Measurements from ENCODE around the gene ZBTB40. TPM values are rescaled to one million over a fixed set of nuclear protein-coding genes. Genes with fewer than 3 reads are reported as not detected.
A peak's percentile ranks its signal among the peaks of the same experiment; 100 is the strongest.

The ZBTB40 gene
- total RNA-seq, 1 experiment from 2014 or later, result 16.3 TPM

GRCh38 chr1:22579541-22580155 is 128.0 kb downstream of the ZBTB40 start:
- H2BK5ac ChIP-seq (ENCODE audit: insufficient read length, low read length), result no peak overlapping the region
- Mint-ChIP-seq H3K27ac (peak overlapping the region in 1 of 3 experiments; percentile 8; a peak in 1 of 7 replicates), H3K4me3 (no peak overlapping the region), H3K4me1 (peaks cover 4 to 30% of the 10 kb centered on the region in 2 experiments), H3K9me3 (peaks cover 18 to 20% of the 10 kb centered on the region in 2 experiments), H3K36me3 (ENCODE audit: insufficient read depth in 1 of 3, low read depth in 3 of 3) (peaks cover 4 to 6% (median 4%) of the 10 kb centered on the region in 3 experiments; a peak in 5 of 7 replicates), H3K27me3 (ENCODE audit: low read depth) (no peaks in the 10 kb centered on the region; the same call in 1 of the 2 replicates)
- TF ChIP-seq, protein P1, sequence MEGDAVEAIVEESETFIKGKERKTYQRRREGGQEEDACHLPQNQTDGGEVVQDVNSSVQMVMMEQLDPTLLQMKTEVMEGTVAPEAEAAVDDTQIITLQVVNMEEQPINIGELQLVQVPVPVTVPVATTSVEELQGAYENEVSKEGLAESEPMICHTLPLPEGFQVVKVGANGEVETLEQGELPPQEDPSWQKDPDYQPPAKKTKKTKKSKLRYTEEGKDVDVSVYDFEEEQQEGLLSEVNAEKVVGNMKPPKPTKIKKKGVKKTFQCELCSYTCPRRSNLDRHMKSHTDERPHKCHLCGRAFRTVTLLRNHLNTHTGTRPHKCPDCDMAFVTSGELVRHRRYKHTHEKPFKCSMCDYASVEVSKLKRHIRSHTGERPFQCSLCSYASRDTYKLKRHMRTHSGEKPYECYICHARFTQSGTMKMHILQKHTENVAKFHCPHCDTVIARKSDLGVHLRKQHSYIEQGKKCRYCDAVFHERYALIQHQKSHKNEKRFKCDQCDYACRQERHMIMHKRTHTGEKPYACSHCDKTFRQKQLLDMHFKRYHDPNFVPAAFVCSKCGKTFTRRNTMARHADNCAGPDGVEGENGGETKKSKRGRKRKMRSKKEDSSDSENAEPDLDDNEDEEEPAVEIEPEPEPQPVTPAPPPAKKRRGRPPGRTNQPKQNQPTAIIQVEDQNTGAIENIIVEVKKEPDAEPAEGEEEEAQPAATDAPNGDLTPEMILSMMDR (conservative IDR thresholded peaks at IDR 0.05), result no peak
- no peaks in the 10 kb centered on the region for H3K79me1 ChIP-seq (ENCODE audit: insufficient read depth, low read depth, low read length, poor library complexity, severe bottlenecking)
- H3K9ac ChIP-seq (ENCODE audit: extremely low read depth, insufficient read length, low read length), result no peak overlapping the region
- H3K56ac ChIP-seq (ENCODE audit: insufficient read length, low read depth, low read length), result no peak overlapping the region
- no peak overlapping the region for H2BK15ac ChIP-seq (ENCODE audit: low read depth, low read length)
- no peak overlapping the region for H4K91ac ChIP-seq (ENCODE audit: insufficient read length, low read depth, low read length)
- no peak overlapping the region for H3T11ph ChIP-seq (ENCODE audit: low read length)
- H2BK20ac ChIP-seq (ENCODE audit: low read depth, low read length, poor library complexity, severe bottlenecking), result no peak overlapping the region
- H3K79me2 ChIP-seq (ENCODE audit: insufficient read depth, low read length), result no peaks in the 10 kb centered on the region
- H4K20me1 ChIP-seq (ENCODE audit: control insufficient read depth, insufficient read depth, insufficient read length), result no peaks in the 10 kb centered on the region
- H3K27ac ChIP-seq (ENCODE audit: insufficient read length, low read depth, low read length), result no peak overlapping the region
- H4K8ac ChIP-seq (replicated peaks; ENCODE audit: insufficient read length, low read depth, low read length), result no peak overlapping the region
- H2BK120ac ChIP-seq (ENCODE audit: low read depth, low read length, poor library complexity, severe bottlenecking), result no peak overlapping the region
- H2AFZ ChIP-seq (ENCODE audit: low read length), result no peak overlapping the region
- no peak overlapping the region for H4K5ac ChIP-seq (ENCODE audit: insufficient read length, low read depth, low read length)
- H3K4ac ChIP-seq (ENCODE audit: low read depth, low read length), result no peak overlapping the region
- H2AK5ac ChIP-seq (ENCODE audit: insufficient read length, low read length), result no peak overlapping the region
- H3K14ac ChIP-seq (ENCODE audit: insufficient read depth, low read length), result no peak overlapping the region
- H3K23me2 ChIP-seq (ENCODE audit: insufficient read length, low read depth, low read length, poor library complexity, severe bottlenecking), result no peaks in the 10 kb centered on the region
- no peak for DNase-seq
- no peak overlapping the region for H3K23ac ChIP-seq (ENCODE audit: insufficient read length, low read depth, low read length)
- H3K4me1 ChIP-seq (ENCODE audit: insufficient read depth, low read length), result no peaks in the 10 kb centered on the region
- no CpG with 5 or more reads among the region's 7 CpGs for WGBS (ENCODE audit: extremely low coverage, insufficient read length, low lambda C conversion rate)
- no peak overlapping the region for H3K18ac ChIP-seq (ENCODE audit: insufficient read length, low read depth, low read length)
- no peak overlapping the region for H2BK12ac ChIP-seq (ENCODE audit: insufficient read length, low read depth, low read length)
- H3K4me2 ChIP-seq (ENCODE audit: insufficient read depth, insufficient read length, low read length), result no peak overlapping the region
- no peaks in the 10 kb centered on the region for H3K27me3 ChIP-seq (ENCODE audit: insufficient read depth, low read length)
- H3K9me3 ChIP-seq (ENCODE audit: control insufficient read depth, low read depth, low read length), result peaks cover 11% of the 10 kb centered on the region

Other genes starting within 250 kb of the ZBTB40 start
- 3.4 and 3.6 TPM in 2 replicates for gene EPHA8, start 111.6 kb downstream of the ZBTB40 start, total RNA-seq (2021)
- gene C1QA, start 184.8 kb downstream of the ZBTB40 start, total RNA-seq (2021), result not detected in 2 replicates
- gene C1QC, start 191.8 kb downstream of the ZBTB40 start, total RNA-seq (2021), result not detected in 2 replicates
- gene C1QB, start 201.4 kb downstream of the ZBTB40 start, total RNA-seq (2021), result not detected in 2 replicates